CD4-positive, alpha-beta T cell (primary cell): ENCODE results near the gene RPGRIP1. TPM values are rescaled to one million over a fixed set of nuclear protein-coding genes. Genes with fewer than 3 reads are reported as not detected.

Source experiments
- ATAC-seq: fragments of 200-7000 bp; cut with Tn5 transposase; one replicate; pipeline ENCODE4 v1.10.0; 2022; ENCODE audit warnings: mild to moderate bottlenecking; ENCODE audit not compliant: poor library complexity
- CTCF ChIA-PET: fragments of 350-600 bp; sonication (Branson Sonifier 250); formaldehyde crosslinking; loops from one replicate; lab custom pipeline; 2021; ENCODE audit warnings: antibody characterized with exemption, inconsistent platforms; lab: Charles Lee
- POLR2A ChIA-PET: fragments of 350-600 bp; sonication (Branson Sonifier 250); formaldehyde crosslinking; loops from one replicate; lab custom pipeline; 2021; ENCODE audit warnings: antibody characterized with exemption, inconsistent platforms; lab: Charles Lee
- DNase-seq, 14 experiments: peaks; one replicate each; pipeline ENCODE4 v3.0.0-alpha.2; 2013 to 2020; ENCODE audit warnings: mixed read lengths in 2 of 14
- H3K27ac ChIP-seq, 2 donors: one replicate each; pipeline versions ENCODE4 v1.5.1 to v1.7.0; 2013; ENCODE audit warnings: low read length in 2 of 2, low read depth in 1 of 2, mild to moderate bottlenecking in 1 of 2
- H3K27me3 ChIP-seq, 2 experiments: 1 replicate in 1 of 2; 2 replicates in 1 of 2; pipeline versions ENCODE4 v1.6.1 to v1.7.0; 2013; ENCODE audit warnings: low read length in 2 of 2, control low read depth in 1 of 2, mild to moderate bottlenecking in 1 of 2, moderate library complexity in 1 of 2; ENCODE audit not compliant: insufficient read depth in 2 of 2, control insufficient read depth in 1 of 2
- H3K36me3 ChIP-seq: one replicate; pipeline ENCODE4 v1.6.1; 2013; ENCODE audit warnings: low read length, control low read depth; ENCODE audit not compliant: insufficient read depth
- H3K4me1 ChIP-seq: one replicate; pipeline ENCODE4 v1.6.1; 2013; ENCODE audit warnings: low read length, control low read depth; ENCODE audit not compliant: insufficient read depth
- H3K4me3 ChIP-seq: one replicate; pipeline ENCODE4 v1.5.1; 2013; ENCODE audit warnings: mild to moderate bottlenecking, low read length, moderate library complexity
- H3K9me3 ChIP-seq, 2 experiments: 1 replicate in 1 of 2; 2 replicates in 1 of 2; pipeline versions ENCODE4 v1.6.1 to v1.7.0; 2013; ENCODE audit warnings: low read length in 2 of 2, mild to moderate bottlenecking in 2 of 2, control low read depth in 1 of 2, moderate library complexity in 1 of 2; ENCODE audit not compliant: control insufficient read depth in 1 of 2, insufficient read depth in 1 of 2
- H3K27ac Mint-ChIP-seq: one replicate; pipeline ENCODE4 v1.8.0; 2020; ENCODE audit warnings: mixed read lengths
- H3K27me3 Mint-ChIP-seq: one replicate; pipeline ENCODE4 v1.8.0; 2021; ENCODE audit warnings: mixed read lengths
- H3K36me3 Mint-ChIP-seq: one replicate; pipeline ENCODE4 v1.8.0; 2021; ENCODE audit warnings: low read depth, mixed read lengths
- H3K4me1 Mint-ChIP-seq: one replicate; pipeline ENCODE4 v1.8.0; 2021; ENCODE audit warnings: low read depth, mixed read lengths
- H3K4me3 Mint-ChIP-seq: one replicate; pipeline ENCODE4 v1.8.0; 2020; ENCODE audit warnings: mild to moderate bottlenecking, mixed read lengths
- H3K9me3 Mint-ChIP-seq: one replicate; pipeline ENCODE4 v1.8.0; 2020; ENCODE audit warnings: mixed read lengths
- CTCF ChIP-seq: fragments of 200-600 bp; IDR thresholded peaks from one replicate; pipeline ENCODE4 v1.8.0; 2022; ENCODE audit warnings: antibody characterized with exemption, mild to moderate bottlenecking
- intact Hi-C, 2 experiments: fragments of 100-400 bp; cut with DNase I in 1 of 2; cut with micrococcal nuclease in 1 of 2; formaldehyde crosslinking; loops; one replicate each; pipeline versions ENCODE4 v1.15.1 to v1.9.0; 2023 to 2025; cut with DNase I, micrococcal nuclease
- total RNA-seq, 174 experiments: library from RNA in 2 of 174; stranded (reverse) in 2 of 174; gene quantifications; one replicate each; pipeline ENCODE4 v1.2.3 and lab custom pipeline; 2021 to 2026

RPGRIP1 gene
- total RNA-seq, 2 experiments from 2014 or later, result not detected

GRCh38 chr14:21326972-21327371 lies 47.1 kb downstream of the RPGRIP1 start:
- H3K36me3 ChIP-seq, result no peaks in the 10 kb centered on the region
- Mint-ChIP-seq H3K4me1 (no peaks in the 10 kb centered on the region), H3K27ac (no peak overlapping the region), H3K9me3 (no peaks in the 10 kb centered on the region), H3K36me3 (no peaks in the 10 kb centered on the region), H3K27me3 (peaks cover 5% of the 10 kb centered on the region), H3K4me3 (no peak overlapping the region)
- no peak overlapping the region for H3K4me3 ChIP-seq
- TF ChIP-seq CTCF, result no peak
- ChIA-PET POLR2A (no interaction called here), CTCF (no interaction called here)
- no peaks in the 10 kb centered on the region for H3K4me1 ChIP-seq
- no peak overlapping the region for H3K27ac ChIP-seq
- ATAC-seq (no peak), DNase-seq (no peak)
- intact Hi-C loops, result no loop called here
- no peaks in the 10 kb centered on the region for H3K9me3 ChIP-seq
- no peaks in the 10 kb centered on the region for H3K27me3 ChIP-seq

Other genes starting within 250 kb of the RPGRIP1 start
- gene TPPP2, start 249.9 kb upstream of the RPGRIP1 start, total RNA-seq, result not detected
- not detected for gene RNASE13, start 245.3 kb upstream of the RPGRIP1 start, total RNA-seq
- gene RNASE7, start 237.7 kb upstream of the RPGRIP1 start, total RNA-seq, result not detected
- gene RNASE8, start 222.3 kb upstream of the RPGRIP1 start, total RNA-seq, result not detected
- 1 to 10 TPM; 1.2 to 1.3 TPM for gene ARHGEF40, start 209.8 kb upstream of the RPGRIP1 start, total RNA-seq
- gene ZNF219, start 181.4 kb upstream of the RPGRIP1 start, total RNA-seq, result 10 to 100 TPM; 15.2 to 15.5 TPM
- not detected for gene TMEM253, start 179.0 kb upstream of the RPGRIP1 start, total RNA-seq
- not detected for gene OR5AU1, start 124.0 kb upstream of the RPGRIP1 start, total RNA-seq
- 100 to 1,000 TPM; 507 to 528 TPM for gene HNRNPC, start 10.6 kb upstream of the RPGRIP1 start, total RNA-seq
- 10 to 100 TPM; 47.8 to 50.8 TPM for gene SUPT16H, start 103.9 kb downstream of the RPGRIP1 start, total RNA-seq
- 100 to 1,000 TPM; 119 to 128 TPM for gene CHD8, start 176.0 kb downstream of the RPGRIP1 start, total RNA-seq
- 10 to 100 TPM; 21.1 to 23.9 TPM for gene RAB2B, start 196.9 kb downstream of the RPGRIP1 start, total RNA-seq
- gene TOX4, start 197.1 kb downstream of the RPGRIP1 start, total RNA-seq, result 10 to 100 TPM; 70.9 to 77.4 TPM
- 10 to 100 TPM; 31.9 to 34.5 TPM for gene METTL3, start 231.3 kb downstream of the RPGRIP1 start, total RNA-seq
- gene SALL2, start 246.3 kb downstream of the RPGRIP1 start, total RNA-seq, result 1 to 10 TPM; 2.8 to 2.9 TPM